GM18507 (cell line): ENCODE data around the gene ACAA1.

Experiments used
- DNase-seq: peaks from one replicate; pipeline ENCODE4 v3.0.0; 2011; ENCODE audit warnings: low read depth; ENCODE audit not compliant: insufficient read length; ENCODE audit errors: extremely low spot score
- FAIRE-seq: peaks from 2 replicates; lab custom pipeline; 2011; peaks lifted over from hg19 to GRCh38; lab: Jason Lieb, UNC

ACAA1 gene

GRCh38 chr3:38121451-38121831 is 15.5 kb downstream of the ACAA1 start:
- FAIRE-seq, result no peak

GRCh38 chr3:38120693-38121450 is 16.1 kb downstream of the ACAA1 start:
- FAIRE-seq, result no peak
- DNase-seq, result no peak

More at GRCh38 chr3:38121451-38121831, 15.5 kb downstream of the ACAA1 start:
- no peak for DNase-seq

DNA sequence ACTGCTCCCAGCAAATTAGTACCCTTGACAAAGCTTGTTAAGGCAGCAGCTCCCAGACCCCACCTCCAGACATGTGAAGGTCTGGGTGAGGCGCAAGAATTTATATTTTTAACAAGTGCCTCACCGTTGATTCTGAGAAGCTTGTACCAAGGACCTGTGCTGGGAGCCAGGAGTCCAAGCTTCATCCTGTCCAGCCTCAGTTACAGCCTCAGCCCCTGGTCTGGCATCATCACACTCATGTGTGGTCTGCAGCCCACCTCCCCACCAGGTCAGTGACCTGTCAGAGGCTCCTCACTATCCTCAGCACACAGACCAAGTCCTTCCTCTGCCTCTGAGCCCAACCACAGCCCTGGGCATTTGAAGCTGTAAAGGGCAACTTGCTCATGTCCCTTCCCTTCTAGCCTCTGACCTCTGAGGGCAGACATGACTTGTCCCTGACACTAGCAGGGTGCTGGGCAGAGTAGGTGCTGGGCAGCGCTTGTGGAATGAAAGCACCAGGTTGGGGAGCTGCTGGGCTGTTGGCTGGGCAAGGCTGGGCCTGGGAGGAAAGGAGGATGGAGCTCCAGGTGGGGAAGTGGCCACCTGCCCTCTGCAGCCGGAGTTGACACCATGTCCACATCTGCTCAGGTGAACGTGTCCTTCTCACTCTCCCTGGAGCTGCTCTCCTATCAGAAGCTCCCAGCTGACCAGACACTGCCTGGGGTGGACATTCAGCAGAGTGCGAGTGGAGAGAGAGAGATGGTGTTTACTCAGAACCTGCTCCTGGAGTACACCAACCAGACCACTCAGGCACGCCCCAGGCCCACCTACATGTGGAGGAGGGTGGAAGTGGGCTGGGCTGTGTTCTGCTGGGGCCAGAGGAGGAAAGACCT is 16.9 kb downstream of the ACAA1 start:
- DNase-seq, result no peak
- FAIRE-seq, result no peak

DNA sequence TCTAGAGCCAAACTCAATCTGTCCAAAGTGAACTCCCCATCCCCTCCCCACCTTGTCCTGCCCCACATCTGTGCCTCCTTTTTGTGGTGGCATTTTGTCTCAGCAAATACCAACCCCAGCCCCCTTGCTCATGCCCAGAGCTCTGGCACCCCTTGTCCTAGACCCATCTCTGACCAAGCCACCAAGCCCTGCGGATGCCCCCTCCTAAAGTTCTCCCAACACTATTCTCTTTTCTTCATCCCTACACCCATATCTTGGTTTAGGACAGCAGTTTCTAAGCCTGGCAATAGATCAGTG is 17.7 kb downstream of the ACAA1 start:
- DNase-seq (no peak), FAIRE-seq (no peak)

DNA sequence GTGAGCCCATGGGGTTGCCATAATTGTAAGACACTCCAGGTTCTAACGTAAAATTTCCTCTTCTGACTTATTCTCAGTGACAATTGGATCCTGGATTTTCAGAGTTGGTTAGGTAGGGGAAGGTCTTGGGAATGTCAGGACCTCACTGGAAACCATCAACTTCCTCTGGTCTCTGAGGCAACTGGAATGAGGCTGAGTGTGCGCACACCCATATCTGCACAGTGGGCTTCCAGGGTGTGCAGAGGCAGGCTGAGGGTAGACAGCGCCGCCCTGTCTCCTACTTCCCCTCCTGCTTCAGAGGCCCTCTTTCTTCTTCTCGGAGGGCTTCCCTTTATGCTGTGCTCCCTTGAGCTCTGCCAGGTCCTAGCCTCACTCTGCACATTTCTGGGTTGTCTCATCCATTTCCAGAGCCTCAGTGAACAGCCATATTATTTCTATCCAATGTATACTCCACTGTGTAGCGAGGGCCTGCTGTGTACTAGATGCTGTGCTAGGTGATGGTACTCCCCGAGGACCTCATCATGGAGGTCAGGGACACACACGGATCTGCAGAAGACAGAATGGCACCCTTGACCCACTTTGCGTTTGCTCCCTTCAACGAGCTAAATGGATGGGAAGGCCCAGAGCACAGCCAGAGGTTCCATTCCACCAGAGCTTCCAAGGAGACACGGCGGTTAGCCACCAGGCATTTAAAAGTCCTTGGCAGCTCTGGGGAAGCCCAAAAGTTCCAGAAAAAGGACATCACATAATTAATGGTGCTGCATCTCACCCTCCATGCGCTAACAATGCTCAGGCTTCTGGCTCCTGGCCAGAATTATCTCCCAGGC is 18.3 kb downstream of the ACAA1 start:
- FAIRE-seq (no peak), DNase-seq (no peak)

- DNase-seq (peak; percentile 65), FAIRE-seq (peak; percentile 76)
Observed at GRCh38 chr3:38117748-38118420, 19.0 kb downstream of the ACAA1 start.

GRCh38 chr3:38117163-38117716 is 19.7 kb downstream of the ACAA1 start:
- no peak for DNase-seq
- FAIRE-seq, result no peak

- FAIRE-seq, result no peak
- no peak for DNase-seq
Observed at GRCh38 chr3:38116471-38117162, 20.3 kb downstream of the ACAA1 start.

DNA sequence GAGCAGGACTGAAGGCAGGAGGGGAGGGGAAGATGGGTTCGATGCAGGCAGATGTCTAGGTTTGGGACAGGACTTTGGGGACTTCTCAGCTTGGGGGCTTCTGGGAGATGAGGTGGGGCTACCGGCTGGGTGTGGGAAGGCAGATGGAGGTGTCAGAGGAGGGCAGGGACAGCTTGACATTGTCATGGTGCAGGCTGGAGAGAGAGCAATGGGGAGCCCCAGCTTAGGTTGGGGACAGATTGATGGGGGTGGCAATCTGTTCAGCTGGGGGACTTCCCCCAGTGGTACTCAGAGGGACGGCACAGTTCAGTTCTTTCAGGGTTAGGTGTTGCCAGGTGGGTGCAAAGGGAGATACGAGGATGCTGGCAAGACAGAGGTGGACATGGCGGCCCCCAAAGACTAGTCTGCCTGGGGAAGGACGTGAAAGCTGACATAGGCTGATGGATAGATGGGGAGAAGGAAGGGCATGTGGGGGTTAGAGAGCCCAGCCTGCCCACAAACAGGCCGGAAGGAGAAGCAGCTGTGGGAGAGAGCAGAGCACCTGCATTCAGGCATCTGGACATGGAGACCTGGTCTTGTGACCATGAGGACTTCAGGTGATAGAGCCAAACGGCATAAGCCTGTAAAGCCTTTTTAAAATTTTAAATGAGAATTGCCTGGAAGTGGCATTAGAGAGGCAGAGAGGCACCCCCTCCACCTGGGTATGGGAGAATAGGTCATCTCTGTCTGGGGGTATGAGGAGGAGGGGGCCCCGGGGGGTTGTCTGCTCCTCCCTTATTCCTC is 21.1 kb downstream of the ACAA1 start:
- DNase-seq, result no peak
- FAIRE-seq, result no peak

GRCh38 chr3:38114875-38115644 is 21.9 kb downstream of the ACAA1 start:
- FAIRE-seq (no peak), DNase-seq (no peak)

- no peak for DNase-seq
- no peak for FAIRE-seq
Observed at GRCh38 chr3:38114052-38114874, 22.7 kb downstream of the ACAA1 start.

GRCh38 chr3:38112378-38112761 is 24.6 kb downstream of the ACAA1 start:
- FAIRE-seq (no peak), DNase-seq (no peak)

DNA sequence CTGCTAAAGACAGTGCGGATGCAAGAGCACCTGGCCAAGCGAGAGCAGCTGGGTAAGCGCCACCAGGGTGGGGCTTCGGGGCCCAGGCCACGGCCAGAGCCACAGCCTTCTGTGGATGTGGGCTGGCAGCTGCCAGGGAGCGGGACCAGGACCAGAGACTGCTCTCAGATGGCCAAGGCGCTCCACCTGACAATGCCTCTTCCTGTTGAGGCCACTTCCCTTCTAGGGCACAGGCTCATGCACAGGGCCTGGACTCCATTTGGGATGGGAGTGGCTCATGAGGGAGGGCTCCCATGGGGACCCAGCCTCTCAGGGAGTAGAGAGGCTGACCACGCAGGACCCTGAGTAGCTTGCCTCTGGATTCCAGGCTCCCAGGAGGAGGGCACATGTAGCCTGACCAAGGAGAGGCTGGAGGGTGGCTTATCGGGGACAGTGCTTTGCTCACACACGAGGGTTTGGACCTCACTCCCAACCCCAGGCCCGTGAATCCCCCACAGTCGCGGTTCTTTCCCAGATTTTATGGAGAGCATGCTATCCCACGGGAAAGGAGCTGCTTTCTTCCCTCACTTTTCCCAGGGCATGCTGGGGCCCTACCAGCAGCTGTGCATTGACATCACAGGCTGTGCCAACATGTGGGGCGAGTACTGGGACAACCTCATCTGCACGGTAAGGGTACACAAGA is 25.1 kb downstream of the ACAA1 start:
- FAIRE-seq (no peak), DNase-seq (no peak)

DNA sequence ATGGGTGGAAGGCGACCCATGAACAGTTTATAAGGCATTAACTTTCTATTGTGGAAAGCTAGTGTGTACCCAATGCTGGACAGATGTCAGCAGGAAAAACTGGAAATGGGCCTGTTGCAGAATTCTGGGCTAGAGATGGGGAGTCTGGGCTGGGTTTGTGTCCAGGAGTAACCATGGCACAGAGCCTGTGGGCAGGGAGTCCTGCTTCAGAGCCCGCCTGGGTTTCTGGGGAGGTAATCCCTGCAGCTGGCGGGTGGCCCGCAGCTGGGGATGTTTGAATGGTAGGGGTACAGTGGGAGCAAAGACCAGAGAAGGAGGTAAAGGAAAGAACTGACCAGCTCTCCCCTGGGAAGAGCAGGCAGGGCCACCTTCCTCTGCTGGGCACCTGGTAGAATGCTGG is 25.7 kb downstream of the ACAA1 start:
- FAIRE-seq (no peak), DNase-seq (no peak)

- FAIRE-seq (no peak), DNase-seq (no peak)
Observed at GRCh38 chr3:38110314-38111050, 26.4 kb downstream of the ACAA1 start.
